Caco-2 (cell line): ENCODE measurements around the gene CHD8. TPM values are rescaled to one million over a fixed set of nuclear protein-coding genes. Genes with fewer than 3 reads are reported as not detected.

Experiments
- BruUV-seq: library from RNA; stranded (reverse); fragments of 400-500 nt; replicated peaks from 2 replicates; lab custom pipeline; 2021; lab: Mats Ljungman, UMichigan
- CTCF ChIA-PET: fragments of 300-600 bp; sonication (Branson Sonifier 250); formaldehyde crosslinking; loops from one replicate; lab custom pipeline; 2022; ENCODE audit warnings: antibody characterized with exemption; lab: Charles Lee
- POLR2A ChIA-PET: fragments of 300-600 bp; sonication (Branson Sonifier 250); formaldehyde crosslinking; loops from one replicate; lab custom pipeline; 2022; ENCODE audit warnings: antibody characterized with exemption; lab: Charles Lee
- DNase-seq, 2 experiments: peaks; one replicate each; pipeline versions ENCODE4 v3.0.0 to v3.0.0-alpha.2; 2020 to 2022
- H3K27me3 ChIP-seq: replicated peaks from 2 replicates; pipeline ENCODE4 v1.6.0; 2011; ENCODE audit warnings: low read length; ENCODE audit not compliant: control insufficient read depth, insufficient read depth
- H3K36me3 ChIP-seq: 2 replicates; pipeline ENCODE4 v1.5.1; 2011; ENCODE audit warnings: low read length; ENCODE audit not compliant: control insufficient read depth, insufficient read depth
- H3K4me1 ChIP-seq: fragments of 250-450 bp; sonication (Bioruptor Pico); 2 replicates; pipeline ENCODE4 v1.5.1; 2020; ENCODE audit warnings: mild to moderate bottlenecking
- H3K4me3 ChIP-seq: 2 replicates; pipeline ENCODE4 v1.5.1; 2011; ENCODE audit warnings: low read depth, mild to moderate bottlenecking, control low read depth, low read length
- H3K9me3 ChIP-seq: fragments of 250-450 bp; sonication (Bioruptor Pico); 2 replicates; pipeline ENCODE4 v1.5.1; 2020; ENCODE audit warnings: mild to moderate bottlenecking, moderate library complexity
- H3K27ac Mint-ChIP-seq: one replicate; pipeline ENCODE4 v1.8.0; 2022; ENCODE audit warnings: mixed read lengths; ENCODE audit not compliant: unreplicated experiment
- H3K27me3 Mint-ChIP-seq: one replicate; pipeline ENCODE4 v1.8.0; 2022; ENCODE audit warnings: mixed read lengths; ENCODE audit not compliant: insufficient read depth, unreplicated experiment
- H3K36me3 Mint-ChIP-seq: one replicate; pipeline ENCODE4 v1.8.0; 2022; ENCODE audit warnings: mild to moderate bottlenecking, mixed read lengths; ENCODE audit not compliant: insufficient read depth, unreplicated experiment
- H3K4me1 Mint-ChIP-seq: one replicate; pipeline ENCODE4 v1.8.0; 2022; ENCODE audit warnings: low read depth, mixed read lengths; ENCODE audit not compliant: unreplicated experiment
- H3K4me3 Mint-ChIP-seq: one replicate; pipeline ENCODE4 v1.8.0; 2022; ENCODE audit warnings: mild to moderate bottlenecking, moderate library complexity, mixed read lengths; ENCODE audit not compliant: unreplicated experiment
- H3K9me3 Mint-ChIP-seq: one replicate; pipeline ENCODE4 v1.8.0; 2022; ENCODE audit warnings: mixed read lengths; ENCODE audit not compliant: unreplicated experiment
- CTCF ChIP-seq, 2 experiments: fragments of 200-600 bp in 1 of 2; IDR thresholded peaks; 1 replicate in 1 of 2; 2 replicates in 1 of 2; pipeline versions ENCODE4 v1.5.1 to v1.8.0; 2011 to 2022; ENCODE audit warnings: antibody characterized with exemption in 1 of 2, control low read depth in 1 of 2, inconsistent platforms in 1 of 2, low read depth in 1 of 2, low read length in 1 of 2, mild to moderate bottlenecking in 1 of 2, moderate library complexity in 1 of 2; ENCODE audit not compliant: insufficient read depth in 1 of 2, severe bottlenecking in 1 of 2, unreplicated experiment in 1 of 2
- intact Hi-C: fragments of 100-400 bp; cut with micrococcal nuclease; formaldehyde crosslinking; loops from one replicate; pipeline ENCODE4 v1.10.0; 2022; ENCODE audit not compliant: unreplicated experiment
- total RNA-seq: library from RNA; stranded (reverse); gene quantifications from 2 replicates; pipeline ENCODE4 v1.2.3, GENCODE V29; 2022

CHD8 gene
- total RNA-seq, 1 experiment from 2014 or later: 89.8 TPM

DNA sequence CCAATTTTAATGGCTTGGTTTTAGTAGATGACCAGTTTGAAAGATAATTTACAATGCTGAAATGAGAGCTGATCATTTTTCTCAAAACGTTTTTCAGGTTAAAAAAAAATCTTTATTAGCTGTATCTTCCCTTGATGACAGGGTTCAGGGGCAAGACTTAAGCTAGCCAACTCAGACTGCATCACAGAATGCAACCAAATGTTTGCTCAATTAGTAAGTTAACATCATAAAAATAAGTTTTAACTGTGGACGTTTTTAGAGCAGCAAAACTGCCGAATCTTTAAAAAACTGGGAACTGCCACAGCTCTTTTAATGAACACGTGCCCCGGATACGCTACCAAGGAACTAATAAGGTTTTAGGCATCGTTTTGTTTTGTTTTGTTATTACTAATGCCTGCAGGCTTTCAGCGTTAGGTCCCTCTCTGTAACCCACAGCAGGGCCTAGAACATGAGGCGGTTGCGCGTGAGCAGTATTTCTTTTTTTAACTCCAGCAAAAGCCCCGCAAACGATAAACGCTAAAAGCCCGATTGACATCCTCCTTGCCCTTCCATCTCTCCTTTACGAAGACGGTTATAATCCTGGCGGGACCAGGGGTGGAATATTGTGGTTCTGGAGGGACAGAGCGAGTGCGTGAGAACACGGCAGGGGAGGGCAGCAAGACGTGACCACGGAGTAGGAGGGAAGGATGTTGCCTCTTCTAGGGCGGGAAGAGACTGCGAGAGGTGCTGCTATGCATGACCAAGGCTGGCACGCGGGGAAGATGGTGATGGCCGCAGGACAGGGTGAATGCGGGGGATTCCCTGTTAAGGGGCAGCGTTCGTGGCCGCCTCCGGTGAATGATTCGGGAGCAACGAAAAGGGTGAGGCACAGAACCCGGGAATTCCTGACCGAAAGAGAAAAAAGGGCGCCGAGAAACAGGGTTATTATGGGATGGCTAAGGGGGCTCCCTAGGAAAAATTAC is 72.8 kb downstream of the CHD8 start:
- CTCF ChIA-PET: no interaction called here
- no peaks in the 10 kb centered on the region for H3K9me3 ChIP-seq
- BruUV-seq: TSS peak; percentile 61

DNA sequence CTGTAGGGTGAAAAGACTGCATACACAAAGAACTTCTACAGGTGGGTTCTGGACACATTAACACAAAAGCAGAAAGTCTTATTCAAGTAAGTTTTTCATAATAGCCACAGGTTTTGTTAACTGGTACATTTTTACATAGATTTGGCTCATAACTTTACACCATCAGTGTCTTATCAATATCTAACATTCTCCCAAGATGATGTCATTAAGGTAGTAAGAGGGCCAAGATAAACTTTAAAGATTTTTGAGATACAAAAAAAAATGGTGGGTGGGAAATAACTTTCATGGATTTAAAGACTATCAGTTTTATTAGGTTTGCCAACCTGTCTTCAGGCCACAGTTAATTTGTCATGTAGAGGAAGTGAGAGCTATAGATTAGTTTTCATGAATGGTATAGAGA is 73.8 kb downstream of the CHD8 start:
- H3K27me3 Mint-ChIP-seq: no peaks in the 10 kb centered on the region
- Histone ChIP-seq H3K27me3 (no peaks in the 10 kb centered on the region), H3K36me3 (peaks cover 4% of the 10 kb centered on the region), H3K4me3 (no peak overlapping the region; the same call in 1 of the 2 replicates), H3K9me3 (no peaks in the 10 kb centered on the region), H3K4me1 (peaks cover 10% of the 10 kb centered on the region)
- H3K4me1 Mint-ChIP-seq: peaks cover 12% of the 10 kb centered on the region
- peak overlapping the region; percentile 85 for H3K4me3 Mint-ChIP-seq
- intact Hi-C loops: loop anchor here (5.0 to 10.0 kb wide), 2 partner anchors 95 to 147 kb away; partner anchors contain the start of genes RAB2B and TOX4
- H3K9me3 Mint-ChIP-seq: no peaks in the 10 kb centered on the region
- H3K36me3 Mint-ChIP-seq: peaks cover 70% of the 10 kb centered on the region
- no peak for TF ChIP-seq CTCF (IDR thresholded peaks at IDR 0.05; ENCODE audit: insufficient read depth in 1 of 2, low read depth in 1 of 2, low read length in 1 of 2, severe bottlenecking in 1 of 2, unreplicated experiment in 1 of 2)
- ChIA-PET POLR2A (interaction anchor here (0.6 to 1.1 kb wide), 3 partner anchors 55 to 1038 kb away, joined by 3 to 6 read pairs (median 5); partner anchors contain the start of genes PARP2, RAB2B and TOX4), CTCF (no interaction called here)
- no peak for DNase-seq
- BruUV-seq: no TSS peak
- H3K27ac Mint-ChIP-seq: peak overlapping the region; percentile 69

More for the DNA sequence above, 72.8 kb downstream of the CHD8 start:
- H3K9me3 Mint-ChIP-seq: no peaks in the 10 kb centered on the region
- H3K27me3 Mint-ChIP-seq: no peaks in the 10 kb centered on the region
- Histone ChIP-seq H3K27me3 (no peaks in the 10 kb centered on the region), H3K4me1 (peaks cover 10% of the 10 kb centered on the region), H3K4me3 (peak overlapping the region; percentile 89), H3K36me3 (peaks cover 4% of the 10 kb centered on the region)
- peaks cover 12% of the 10 kb centered on the region for H3K4me1 Mint-ChIP-seq
- peak overlapping the region; percentile 85 for H3K4me3 Mint-ChIP-seq
- intact Hi-C loops: loop anchor here (5.0 to 10.0 kb wide), 2 partner anchors 94 to 148 kb away; partner anchors contain the start of genes RAB2B and TOX4
- peaks cover 70% of the 10 kb centered on the region for H3K36me3 Mint-ChIP-seq
- POLR2A ChIA-PET: interaction anchor here (0.5 to 1.1 kb wide), 3 partner anchors 20 to 385 kb away, joined by 3 read pairs; no protein-coding TSS in a partner anchor
- H3K27ac Mint-ChIP-seq: peak overlapping the region; percentile 95
- TF ChIP-seq CTCF (IDR thresholded peaks at IDR 0.05; ENCODE audit: insufficient read depth in 1 of 2, low read depth in 1 of 2, low read length in 1 of 2, severe bottlenecking in 1 of 2, unreplicated experiment in 1 of 2): no peak
- peak; percentile 51 to 62 for DNase-seq

DNA sequence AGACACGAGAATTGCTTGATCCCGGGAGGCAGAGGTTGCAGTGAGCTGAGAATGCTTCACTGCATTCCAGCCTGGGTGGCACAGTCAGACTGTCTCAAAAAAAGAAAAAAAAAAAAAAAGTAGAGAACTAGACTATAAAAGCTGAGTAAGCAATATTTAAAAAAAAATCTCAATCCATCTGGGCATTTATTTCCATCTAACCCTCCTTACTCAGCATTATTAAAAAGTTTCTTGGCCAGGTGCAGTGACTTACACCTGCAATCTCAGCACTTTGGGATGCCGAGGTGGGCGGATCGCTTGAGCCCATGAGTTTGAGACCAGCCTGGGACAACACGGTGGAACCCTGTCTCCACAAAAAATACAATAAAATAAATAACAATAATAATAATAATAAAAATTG is 76.6 kb downstream of the CHD8 start:
- H3K9me3 Mint-ChIP-seq: no peaks in the 10 kb centered on the region
- H3K27me3 Mint-ChIP-seq: no peaks in the 10 kb centered on the region
- H3K27ac Mint-ChIP-seq: no peak overlapping the region
- no peak for TF ChIP-seq CTCF (IDR thresholded peaks at IDR 0.05; ENCODE audit: insufficient read depth in 1 of 2, low read depth in 1 of 2, low read length in 1 of 2, severe bottlenecking in 1 of 2, unreplicated experiment in 1 of 2)
- H3K36me3 Mint-ChIP-seq: peaks cover 60% of the 10 kb centered on the region
- CTCF ChIA-PET: no interaction called here
- no peak overlapping the region for H3K4me3 Mint-ChIP-seq
- no peak for DNase-seq
- intact Hi-C loops: no loop called here
- no TSS peak for BruUV-seq
- Histone ChIP-seq H3K27me3 (no peaks in the 10 kb centered on the region), H3K36me3 (no peaks in the 10 kb centered on the region), H3K4me1 (peaks cover 7% of the 10 kb centered on the region), H3K4me3 (no peak overlapping the region), H3K9me3 (no peaks in the 10 kb centered on the region)
- peaks cover 2% of the 10 kb centered on the region for H3K4me1 Mint-ChIP-seq
- POLR2A ChIA-PET: interaction anchor here (0.7 kb wide), 1 partner anchor 33 kb away, joined by 6 read pairs; no protein-coding TSS in a partner anchor
